ENCODE measurements around the gene WDR86.

WDR86 gene

GRCh38 chr7:151430391-151431205 is 20.8 kb upstream of the WDR86 start:
- TF ChIP-seq, protein P1, sequence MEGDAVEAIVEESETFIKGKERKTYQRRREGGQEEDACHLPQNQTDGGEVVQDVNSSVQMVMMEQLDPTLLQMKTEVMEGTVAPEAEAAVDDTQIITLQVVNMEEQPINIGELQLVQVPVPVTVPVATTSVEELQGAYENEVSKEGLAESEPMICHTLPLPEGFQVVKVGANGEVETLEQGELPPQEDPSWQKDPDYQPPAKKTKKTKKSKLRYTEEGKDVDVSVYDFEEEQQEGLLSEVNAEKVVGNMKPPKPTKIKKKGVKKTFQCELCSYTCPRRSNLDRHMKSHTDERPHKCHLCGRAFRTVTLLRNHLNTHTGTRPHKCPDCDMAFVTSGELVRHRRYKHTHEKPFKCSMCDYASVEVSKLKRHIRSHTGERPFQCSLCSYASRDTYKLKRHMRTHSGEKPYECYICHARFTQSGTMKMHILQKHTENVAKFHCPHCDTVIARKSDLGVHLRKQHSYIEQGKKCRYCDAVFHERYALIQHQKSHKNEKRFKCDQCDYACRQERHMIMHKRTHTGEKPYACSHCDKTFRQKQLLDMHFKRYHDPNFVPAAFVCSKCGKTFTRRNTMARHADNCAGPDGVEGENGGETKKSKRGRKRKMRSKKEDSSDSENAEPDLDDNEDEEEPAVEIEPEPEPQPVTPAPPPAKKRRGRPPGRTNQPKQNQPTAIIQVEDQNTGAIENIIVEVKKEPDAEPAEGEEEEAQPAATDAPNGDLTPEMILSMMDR (IDR thresholded peaks at IDR 0.05; ENCODE audit: insufficient read depth, missing control alignments) = no peak
- FAIRE-seq (no peak), DNase-seq (ENCODE audit: insufficient read length, low spot score) (no peak)

- no peak for FAIRE-seq
- DNase-seq (ENCODE audit: insufficient read length, low spot score) = no peak
- TF ChIP-seq, protein P1 (IDR thresholded peaks at IDR 0.05; ENCODE audit: insufficient read depth, missing control alignments) = no peak
These were observed 19.9 kb upstream of the WDR86 start for GRCh38 chr7:151429560-151430331.

- FAIRE-seq = no peak
- no peak for DNase-seq (ENCODE audit: insufficient read length, low spot score)
- TF ChIP-seq, protein P1 (IDR thresholded peaks at IDR 0.05; ENCODE audit: insufficient read depth, missing control alignments) = no peak
These were observed 19.4 kb upstream of the WDR86 start for GRCh38 chr7:151429237-151429559.

DNA sequence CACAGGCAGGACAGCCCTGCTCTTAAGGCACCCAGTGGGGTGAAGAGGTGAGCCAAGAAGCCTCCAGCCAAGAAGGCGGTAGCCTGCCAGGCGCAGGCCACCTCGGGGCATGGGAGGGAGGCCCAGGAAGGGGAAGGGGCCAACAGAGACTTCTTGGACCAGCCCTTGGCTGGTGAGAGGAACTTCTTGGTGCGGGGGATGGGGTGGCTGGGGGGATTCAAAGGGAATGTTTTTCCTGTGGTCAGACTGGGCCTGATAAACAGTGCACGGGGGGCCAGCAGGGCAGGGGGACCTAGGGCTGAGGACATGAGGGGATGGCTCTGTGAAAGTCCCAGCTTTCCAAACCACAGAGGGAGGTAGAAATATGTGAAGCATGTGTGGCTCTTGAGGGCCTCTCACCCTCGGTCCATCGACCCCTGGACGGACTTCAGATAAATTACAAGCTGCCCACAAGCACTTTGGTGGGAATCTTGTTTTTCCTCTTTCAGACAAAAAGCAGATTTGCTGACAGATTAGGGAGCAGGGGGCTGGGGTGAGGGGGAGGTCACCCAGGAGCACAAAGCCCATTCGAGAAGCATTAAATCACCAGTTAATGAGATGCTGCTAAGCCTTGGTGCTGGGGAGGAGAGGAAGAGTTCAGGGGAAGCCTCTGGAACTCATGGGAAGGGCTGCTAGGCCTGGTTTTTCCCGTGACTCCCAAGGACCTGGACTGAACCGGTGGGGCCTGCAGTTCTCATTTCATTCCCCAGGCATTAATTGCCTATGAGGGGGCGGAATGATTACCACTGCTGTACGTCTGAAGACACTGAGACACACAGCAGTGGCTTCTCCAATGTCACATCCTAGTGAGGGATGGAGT is 18.8 kb upstream of the WDR86 start:
- FAIRE-seq (no peak), DNase-seq (ENCODE audit: insufficient read length, low spot score) (no peak)
- TF ChIP-seq, protein P1 (IDR thresholded peaks at IDR 0.05; ENCODE audit: insufficient read depth, missing control alignments) = no peak

- DNase-seq (ENCODE audit: insufficient read length, low spot score) (no peak), FAIRE-seq (no peak)
These were observed 18.0 kb upstream of the WDR86 start for GRCh38 chr7:151427705-151428377.

More at GRCh38 chr7:151427705-151428377, 18.0 kb upstream of the WDR86 start:
- TF ChIP-seq, protein P1 (IDR thresholded peaks at IDR 0.05; ENCODE audit: insufficient read depth, missing control alignments) = no peak
